Measurements from ENCODE around the gene CSMD2.

CSMD2 gene

DNA sequence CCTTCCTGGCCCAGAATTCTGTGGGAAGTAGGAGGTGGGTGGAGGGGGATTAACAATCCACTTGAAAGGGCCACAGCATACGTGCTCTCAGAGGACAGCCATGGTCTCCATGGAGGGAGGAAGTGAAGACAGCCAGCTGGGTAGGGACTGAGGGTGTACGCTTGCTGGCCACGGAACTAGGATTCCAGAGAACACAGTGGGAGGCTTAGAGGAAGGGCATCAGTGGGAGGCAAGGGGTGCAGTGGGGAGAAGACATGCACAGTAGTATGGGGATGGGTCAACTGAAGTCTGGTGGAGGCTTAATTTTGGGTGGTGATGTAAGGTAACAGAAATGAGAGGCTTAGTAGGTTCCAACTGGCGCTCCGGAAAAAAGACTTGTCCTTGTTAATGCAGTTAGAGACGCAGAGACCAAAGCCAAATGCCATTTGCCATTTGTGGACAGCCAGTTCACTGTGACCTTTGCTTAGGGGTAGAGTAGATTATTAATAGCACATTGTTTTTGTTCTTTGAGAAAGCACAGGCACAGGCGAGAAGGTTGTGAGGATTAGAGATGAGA is 589.6 kb downstream of the CSMD2 start:
- no peak for DNase-seq

GRCh38 chr1:33573661-33574060 is 591.4 kb downstream of the CSMD2 start:
- no peak for DNase-seq

GRCh38 chr1:33572387-33572786 is 592.6 kb downstream of the CSMD2 start:
- no peak for DNase-seq

DNA sequence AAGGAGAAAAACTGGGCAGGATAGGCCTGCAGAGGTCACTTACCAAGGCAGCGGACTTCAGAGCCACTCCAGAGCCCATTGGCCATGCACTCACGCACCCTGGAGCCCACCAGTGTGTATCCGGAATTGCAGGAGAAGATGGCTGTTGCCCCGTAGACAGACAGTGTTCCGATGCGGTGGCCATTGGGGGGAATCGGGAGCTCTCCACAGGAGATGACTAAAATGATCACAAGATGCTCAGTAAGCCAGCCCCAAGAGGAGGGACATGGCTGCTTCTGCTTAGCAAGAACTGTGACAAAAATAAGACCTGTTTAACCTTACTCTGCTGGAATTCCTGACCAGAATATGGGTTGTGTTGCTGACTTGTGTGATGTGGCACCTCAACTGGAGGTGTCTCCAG is 595.7 kb downstream of the CSMD2 start:
- DNase-seq: no peak

- DNase-seq: no peak
Measured at GRCh38 chr1:33563699-33564098, 601.3 kb downstream of the CSMD2 start.

DNA sequence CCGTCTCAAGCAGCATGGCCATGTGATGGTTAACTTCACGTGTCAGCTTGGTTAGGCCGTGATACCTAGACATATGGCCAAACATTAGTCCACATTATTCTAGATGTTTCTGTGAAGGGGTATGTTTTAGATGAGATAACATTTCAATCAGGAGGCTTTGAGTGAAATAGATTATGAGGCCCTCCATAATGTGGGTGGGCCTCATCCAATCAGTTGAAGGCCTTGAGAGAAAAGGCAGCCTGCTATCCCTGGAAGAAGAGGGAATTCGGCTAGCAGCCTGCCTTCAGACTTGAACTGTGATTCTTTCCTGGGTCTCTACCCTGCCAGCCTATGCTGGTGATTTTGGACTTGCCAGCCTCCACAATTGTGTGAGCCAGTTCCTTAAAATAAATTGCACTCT is 602.5 kb downstream of the CSMD2 start:
- no peak for DNase-seq

DNA sequence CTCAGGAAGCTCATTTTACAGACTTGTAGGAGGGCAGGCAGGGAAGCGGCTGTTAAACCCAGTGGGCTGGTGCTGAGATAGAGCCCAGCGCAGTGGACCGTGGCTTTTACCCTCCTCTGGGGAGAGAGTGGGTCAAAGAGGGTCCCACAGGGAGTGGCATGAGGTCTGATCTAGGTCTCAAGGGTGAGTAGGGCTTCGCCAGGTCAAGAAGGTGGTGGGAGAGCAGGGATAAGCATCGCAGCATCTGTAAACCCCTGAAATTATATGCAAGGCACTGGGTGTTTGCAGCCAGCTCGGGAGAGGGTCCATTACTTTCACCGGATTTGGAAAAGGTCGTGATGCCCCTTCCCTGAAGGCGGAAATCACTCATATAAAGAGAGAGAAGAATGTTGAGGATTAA is 603.5 kb downstream of the CSMD2 start:
- DNase-seq: no peak

- DNase-seq: no peak
Measured at GRCh38 chr1:33560680-33561079, 604.4 kb downstream of the CSMD2 start.

DNA sequence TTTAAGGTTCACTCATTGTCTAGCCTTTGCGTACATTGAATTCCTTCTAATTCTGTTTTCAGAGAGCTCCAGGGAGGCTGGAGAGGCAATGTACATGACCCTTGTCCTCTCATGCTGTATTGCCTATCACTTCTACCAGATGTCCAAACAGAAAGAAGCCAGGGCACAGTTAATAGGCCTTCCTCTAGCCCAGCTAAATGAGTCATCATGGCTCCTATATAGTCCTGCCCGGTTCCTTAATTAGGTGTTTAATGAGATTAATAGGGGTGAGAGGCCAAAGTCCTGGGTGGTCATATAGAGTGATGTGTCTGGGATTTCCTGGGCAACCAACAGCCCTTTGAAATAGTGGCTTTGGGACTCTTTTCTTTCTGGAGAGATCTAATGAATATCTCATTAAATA is 616.3 kb downstream of the CSMD2 start:
- no peak for DNase-seq

DNA sequence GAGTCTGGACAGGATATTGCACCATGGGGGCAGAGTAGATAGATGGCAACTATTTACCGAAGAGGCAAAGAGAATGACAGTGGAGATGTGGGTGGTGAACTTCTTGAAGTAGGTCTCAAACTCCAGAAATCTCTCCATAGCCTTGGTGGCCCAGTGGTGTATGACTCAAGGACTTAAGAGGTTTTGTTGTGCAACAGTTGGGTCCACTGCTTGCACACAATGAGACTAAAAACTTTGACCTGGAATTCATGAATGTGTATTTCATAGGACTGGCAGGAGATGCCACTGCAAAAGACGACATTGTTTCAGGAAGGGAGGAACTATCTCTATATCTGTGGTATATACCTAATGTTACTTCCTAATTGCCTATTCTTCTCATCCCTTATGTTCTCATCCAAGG is 616.7 kb downstream of the CSMD2 start:
- no peak for DNase-seq

- DNase-seq: peak; percentile 52
Measured at GRCh38 chr1:33547576-33547975, 617.5 kb downstream of the CSMD2 start.

DNA sequence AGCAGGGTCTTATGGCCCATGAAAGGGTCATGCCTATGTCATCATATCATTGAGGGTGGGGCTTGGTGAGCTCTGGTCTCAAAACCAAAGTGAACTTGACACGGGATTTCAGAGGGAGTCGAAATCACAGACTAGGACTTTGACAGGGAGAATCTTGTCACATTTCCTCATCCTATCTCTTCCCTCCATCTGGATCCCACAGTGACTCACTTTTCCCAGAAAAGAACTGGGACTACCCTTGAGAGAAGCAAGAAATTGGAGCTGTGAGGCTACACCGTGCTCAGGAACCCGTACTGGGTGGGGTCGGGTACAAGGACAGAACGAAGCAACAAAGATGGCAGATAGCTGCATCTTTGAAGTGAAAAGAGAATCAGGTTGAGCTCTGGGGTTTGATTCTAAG is 623.1 kb downstream of the CSMD2 start:
- no peak for DNase-seq

DNA sequence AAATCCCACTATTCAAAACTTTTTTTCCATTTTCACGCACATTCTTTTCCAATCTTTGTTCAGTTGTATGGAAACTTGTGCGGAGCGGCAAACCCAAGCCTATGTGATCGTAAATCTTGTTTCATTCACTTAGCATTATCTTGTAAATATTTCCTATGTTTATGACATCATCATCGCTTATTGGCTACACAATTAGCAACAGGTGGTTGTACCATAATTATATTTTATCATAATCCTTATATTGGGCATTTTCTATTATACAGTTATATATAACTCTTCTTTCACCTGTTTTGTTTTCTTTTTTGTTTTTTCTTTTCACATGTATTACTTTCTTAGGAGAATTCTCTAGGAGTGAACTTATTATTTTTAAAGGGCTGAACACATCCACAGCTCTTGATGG is 627.1 kb downstream of the CSMD2 start:
- no peak for DNase-seq

DNA sequence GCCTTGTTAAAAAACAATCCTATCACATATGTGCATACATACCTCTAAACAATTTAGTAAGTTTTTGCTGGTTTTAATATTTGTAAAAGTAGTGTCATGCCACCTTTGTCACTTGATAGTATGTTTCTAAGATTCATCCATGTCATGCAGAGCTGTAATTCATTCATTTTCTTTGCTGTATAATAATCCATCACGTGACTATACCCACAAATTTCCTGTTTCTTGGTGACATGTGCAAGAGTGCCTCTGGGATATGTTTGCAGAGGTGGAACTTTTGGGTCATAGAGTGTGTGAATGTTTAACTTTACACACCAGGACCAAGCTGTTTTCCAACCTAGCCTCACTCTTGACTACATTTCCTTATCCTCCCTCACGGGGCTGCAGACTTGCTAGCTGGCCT is 629.7 kb downstream of the CSMD2 start:
- DNase-seq: no peak

GRCh38 chr1:33532936-33533335 is 632.1 kb downstream of the CSMD2 start:
- no peak for DNase-seq

GRCh38 chr1:33532250-33532649 is 632.8 kb downstream of the CSMD2 start:
- no peak for DNase-seq

- DNase-seq: no peak
Measured at GRCh38 chr1:33529957-33530356, 635.1 kb downstream of the CSMD2 start.

- DNase-seq: no peak
Measured at GRCh38 chr1:33527934-33528333, 637.1 kb downstream of the CSMD2 start.

DNA sequence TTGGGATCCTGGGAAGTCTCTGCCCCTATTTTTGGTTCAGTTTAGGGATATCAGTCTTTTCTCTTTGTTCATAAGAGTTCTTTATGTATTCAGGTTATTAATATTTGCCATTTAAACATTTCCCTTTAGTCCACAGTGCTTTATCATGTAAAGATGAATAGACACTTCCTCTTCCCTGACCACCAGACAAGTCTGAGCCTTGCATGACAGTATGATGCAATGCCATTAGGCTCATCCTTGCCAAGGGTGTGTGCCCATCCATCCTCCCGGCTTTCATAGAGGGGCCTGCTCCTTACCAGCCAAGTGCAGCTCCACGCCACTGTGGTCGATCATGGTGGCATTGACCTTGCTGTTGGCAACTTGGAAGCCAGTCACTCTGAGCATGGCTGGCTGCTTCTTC is 640.4 kb downstream of the CSMD2 start:
- peak; percentile 63 for DNase-seq

DNA sequence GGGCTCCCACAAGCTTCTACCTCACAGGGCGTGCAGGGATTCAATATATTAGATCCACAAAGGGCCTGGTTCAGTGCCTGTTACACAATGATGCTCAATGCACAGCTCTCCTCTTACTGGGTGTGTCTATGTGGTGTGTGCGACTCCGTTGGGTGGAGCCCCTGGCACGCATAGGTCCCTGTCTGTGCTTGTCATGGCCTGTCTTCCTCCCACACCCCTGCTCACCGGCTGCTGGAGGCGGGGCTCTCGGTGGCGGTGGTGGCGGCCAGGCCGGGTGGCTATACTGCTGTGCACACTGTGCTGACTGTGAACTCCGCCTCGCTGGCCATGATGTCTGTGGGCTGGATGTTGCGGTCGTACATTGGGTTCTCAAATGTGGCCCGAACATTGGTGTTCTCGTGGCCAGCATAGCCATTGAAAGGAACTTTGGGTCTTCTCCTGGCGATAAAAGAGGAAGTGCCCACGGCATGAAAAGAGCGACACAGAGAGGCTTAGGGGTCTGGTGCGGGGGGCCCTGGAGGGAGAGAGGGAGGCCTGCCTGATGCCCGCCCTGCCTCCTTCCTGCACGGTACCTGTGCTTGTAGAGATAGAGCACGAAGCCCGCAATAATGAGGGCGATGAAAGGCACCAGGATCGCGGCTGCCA is 645.7 kb downstream of the CSMD2 start:
- DNase-seq: no peak

GRCh38 chr1:33517596-33518250 is 647.3 kb downstream of the CSMD2 start:
- DNase-seq: no peak

DNA sequence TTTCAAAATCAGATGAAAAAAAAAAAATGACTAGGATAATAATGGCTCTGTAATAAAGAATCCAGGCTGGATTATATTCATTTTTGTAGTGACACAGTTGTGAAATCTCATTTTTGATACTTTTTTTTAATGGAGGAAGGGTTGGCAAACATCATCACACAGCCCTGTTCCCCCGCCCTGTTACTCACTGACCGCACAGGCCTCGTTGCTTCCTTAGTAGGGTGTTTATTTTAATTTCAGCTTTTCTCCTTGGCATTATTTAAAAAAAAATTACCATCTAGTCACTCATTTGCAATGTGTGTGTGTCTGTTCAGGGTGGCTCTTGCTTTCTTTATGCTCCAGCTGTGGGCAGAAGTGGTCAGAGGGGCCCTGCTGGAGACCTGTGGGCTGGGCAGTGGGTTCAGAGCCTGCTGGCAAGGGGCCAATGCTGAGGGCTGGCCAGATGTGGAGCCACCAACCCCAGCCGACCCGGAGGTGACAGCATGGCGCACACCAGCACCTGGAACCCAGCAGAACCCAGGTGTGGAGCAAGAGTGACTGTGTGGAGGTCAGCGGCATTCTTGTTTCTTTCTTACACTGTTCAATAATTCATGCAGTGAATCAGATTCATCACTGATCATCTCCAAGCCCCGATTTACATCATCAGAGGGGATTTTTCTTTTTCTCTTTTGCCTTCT is 648.0 kb downstream of the CSMD2 start:
- DNase-seq: no peak

DNA sequence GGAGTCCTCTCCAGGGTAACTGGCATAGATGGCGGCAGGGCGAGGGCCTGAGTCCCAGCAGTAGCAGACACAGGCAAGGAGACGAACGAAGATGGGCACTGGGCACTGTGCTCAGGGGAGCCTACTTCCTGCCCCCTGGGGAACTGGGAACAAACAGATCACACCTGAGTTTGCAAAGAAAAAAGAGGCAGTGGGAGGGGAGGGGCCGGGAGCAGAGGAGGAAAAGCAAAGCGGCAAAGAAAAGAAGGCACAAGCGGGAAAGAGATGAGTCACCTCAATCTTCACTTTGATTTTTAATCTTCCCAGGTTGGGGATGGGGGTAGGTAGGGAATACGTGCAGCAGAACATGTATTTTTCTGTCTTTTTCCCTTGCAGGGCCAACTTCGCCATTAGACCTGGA is 648.6 kb downstream of the CSMD2 start:
- no peak for DNase-seq

- DNase-seq: no peak
Measured at GRCh38 chr1:33515607-33516006, 649.4 kb downstream of the CSMD2 start.

All from OCI-M1 (cell line).